ENCODE data around the gene RHOU. TPM values are rescaled to one million over a fixed set of nuclear protein-coding genes. Genes with fewer than 3 reads are reported as not detected.

The RHOU gene
- 2.8 and 11.0 TPM in 2 replicates for total RNA-seq

DNA sequence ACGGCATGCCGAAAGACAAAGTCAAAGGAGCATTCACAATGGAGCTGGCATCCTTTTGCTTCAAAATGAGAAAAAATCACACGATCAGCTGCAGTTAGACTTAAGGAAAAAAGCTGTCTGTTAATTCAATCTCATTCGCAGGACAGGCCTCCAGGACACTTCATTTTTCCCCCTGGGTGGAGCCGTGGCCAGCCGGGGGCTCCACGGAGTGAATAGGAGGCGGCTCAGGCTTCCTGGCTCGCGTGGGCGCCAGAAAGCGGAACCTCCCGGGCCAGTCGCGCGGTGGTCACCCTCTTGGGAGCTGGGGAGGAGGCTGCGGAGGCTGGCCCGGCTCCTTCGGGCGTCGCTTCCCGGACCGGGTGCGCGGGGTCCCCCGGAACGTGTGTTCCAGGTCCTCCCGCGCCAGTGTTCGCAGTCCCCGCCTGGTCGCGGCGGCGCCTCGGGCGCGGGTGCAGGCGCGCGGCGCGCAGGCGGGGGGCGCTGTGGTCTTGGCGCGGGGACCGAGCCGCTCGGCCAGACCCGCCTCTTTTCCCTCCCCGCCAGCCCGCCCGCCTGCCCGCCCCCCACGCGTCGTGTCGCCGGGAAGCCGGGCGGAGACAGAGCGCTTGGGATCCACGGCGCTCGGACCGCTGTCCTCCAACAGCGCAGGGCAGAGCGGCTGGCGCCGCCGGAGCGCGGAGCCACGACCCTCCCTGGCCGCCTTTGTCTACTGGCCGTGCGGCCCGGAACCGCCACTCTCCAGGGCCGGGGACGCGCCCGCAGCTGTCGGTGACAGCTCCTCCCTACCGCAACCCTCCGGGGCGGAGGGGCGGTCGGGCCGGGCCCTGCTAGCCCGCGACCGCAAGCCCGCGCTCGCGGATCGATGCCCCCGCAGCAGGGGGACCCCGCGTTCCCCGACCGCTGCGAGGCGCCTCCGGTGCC, at the start of gene RHOU:
Gene RHOU, plus strand, starts transcription at position 599 of the 921 bp plus-strand sequence. Its CDS starts 264 bp downstream, at position 863.

Other genes with a start within 250 kb of the RHOU start
- gene RNF187, start 248.1 kb upstream of the RHOU start, total RNA-seq: 112 and 118 TPM in 2 replicates

Measured in smooth muscle cell of the umbilical artery (primary cell).